ENCODE measurements around the gene SCN7A. TPM values are rescaled to one million over a fixed set of nuclear protein-coding genes. Genes with fewer than 3 reads are reported as not detected.

The SCN7A gene
- total RNA-seq, 1 experiment from 2014 or later: 0.17 TPM

DNA sequence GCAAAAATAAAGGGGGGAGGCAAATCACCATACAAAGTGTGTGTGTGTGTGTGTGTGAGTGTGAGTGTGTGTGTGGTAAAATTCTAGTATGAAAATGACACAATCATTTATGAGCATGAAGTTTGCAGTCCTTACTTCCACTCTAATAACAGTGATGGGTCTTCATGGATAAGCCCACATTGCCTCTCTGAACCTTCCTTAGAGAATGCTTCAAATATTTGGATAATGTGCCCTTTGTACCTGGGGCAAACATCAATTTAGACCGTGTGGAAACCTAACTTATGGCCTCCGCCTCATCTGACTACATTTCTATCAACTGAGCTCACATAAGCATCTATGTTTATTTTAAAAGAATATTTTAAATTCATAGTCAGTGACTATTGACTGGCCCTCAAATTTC is 122.0 kb downstream of the SCN7A start (continued):
- TF ChIP-seq, protein P1, sequence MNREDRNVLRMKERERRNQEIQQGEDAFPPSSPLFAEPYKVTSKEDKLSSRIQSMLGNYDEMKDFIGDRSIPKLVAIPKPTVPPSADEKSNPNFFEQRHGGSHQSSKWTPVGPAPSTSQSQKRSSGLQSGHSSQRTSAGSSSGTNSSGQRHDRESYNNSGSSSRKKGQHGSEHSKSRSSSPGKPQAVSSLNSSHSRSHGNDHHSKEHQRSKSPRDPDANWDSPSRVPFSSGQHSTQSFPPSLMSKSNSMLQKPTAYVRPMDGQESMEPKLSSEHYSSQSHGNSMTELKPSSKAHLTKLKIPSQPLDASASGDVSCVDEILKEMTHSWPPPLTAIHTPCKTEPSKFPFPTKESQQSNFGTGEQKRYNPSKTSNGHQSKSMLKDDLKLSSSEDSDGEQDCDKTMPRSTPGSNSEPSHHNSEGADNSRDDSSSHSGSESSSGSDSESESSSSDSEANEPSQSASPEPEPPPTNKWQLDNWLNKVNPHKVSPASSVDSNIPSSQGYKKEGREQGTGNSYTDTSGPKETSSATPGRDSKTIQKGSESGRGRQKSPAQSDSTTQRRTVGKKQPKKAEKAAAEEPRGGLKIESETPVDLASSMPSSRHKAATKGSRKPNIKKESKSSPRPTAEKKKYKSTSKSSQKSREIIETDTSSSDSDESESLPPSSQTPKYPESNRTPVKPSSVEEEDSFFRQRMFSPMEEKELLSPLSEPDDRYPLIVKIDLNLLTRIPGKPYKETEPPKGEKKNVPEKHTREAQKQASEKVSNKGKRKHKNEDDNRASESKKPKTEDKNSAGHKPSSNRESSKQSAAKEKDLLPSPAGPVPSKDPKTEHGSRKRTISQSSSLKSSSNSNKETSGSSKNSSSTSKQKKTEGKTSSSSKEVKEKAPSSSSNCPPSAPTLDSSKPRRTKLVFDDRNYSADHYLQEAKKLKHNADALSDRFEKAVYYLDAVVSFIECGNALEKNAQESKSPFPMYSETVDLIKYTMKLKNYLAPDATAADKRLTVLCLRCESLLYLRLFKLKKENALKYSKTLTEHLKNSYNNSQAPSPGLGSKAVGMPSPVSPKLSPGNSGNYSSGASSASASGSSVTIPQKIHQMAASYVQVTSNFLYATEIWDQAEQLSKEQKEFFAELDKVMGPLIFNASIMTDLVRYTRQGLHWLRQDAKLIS (CRISPR knock-in tag; IDR thresholded peaks at IDR 0.05; ENCODE audit: borderline replicate concordance): no peak
- TF ChIP-seq, protein P2, sequence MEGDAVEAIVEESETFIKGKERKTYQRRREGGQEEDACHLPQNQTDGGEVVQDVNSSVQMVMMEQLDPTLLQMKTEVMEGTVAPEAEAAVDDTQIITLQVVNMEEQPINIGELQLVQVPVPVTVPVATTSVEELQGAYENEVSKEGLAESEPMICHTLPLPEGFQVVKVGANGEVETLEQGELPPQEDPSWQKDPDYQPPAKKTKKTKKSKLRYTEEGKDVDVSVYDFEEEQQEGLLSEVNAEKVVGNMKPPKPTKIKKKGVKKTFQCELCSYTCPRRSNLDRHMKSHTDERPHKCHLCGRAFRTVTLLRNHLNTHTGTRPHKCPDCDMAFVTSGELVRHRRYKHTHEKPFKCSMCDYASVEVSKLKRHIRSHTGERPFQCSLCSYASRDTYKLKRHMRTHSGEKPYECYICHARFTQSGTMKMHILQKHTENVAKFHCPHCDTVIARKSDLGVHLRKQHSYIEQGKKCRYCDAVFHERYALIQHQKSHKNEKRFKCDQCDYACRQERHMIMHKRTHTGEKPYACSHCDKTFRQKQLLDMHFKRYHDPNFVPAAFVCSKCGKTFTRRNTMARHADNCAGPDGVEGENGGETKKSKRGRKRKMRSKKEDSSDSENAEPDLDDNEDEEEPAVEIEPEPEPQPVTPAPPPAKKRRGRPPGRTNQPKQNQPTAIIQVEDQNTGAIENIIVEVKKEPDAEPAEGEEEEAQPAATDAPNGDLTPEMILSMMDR (IDR thresholded peaks at IDR 0.05): no peak
- TF ChIP-seq FOXJ3 (CRISPR knock-in tag; IDR thresholded peaks at IDR 0.05; ENCODE audit: borderline replicate concordance): no peak
- TF ChIP-seq IRF2 (CRISPR knock-in tag; IDR thresholded peaks at IDR 0.05; ENCODE audit: borderline replicate concordance, low read depth): no peak
- TF ChIP-seq, protein P3, sequence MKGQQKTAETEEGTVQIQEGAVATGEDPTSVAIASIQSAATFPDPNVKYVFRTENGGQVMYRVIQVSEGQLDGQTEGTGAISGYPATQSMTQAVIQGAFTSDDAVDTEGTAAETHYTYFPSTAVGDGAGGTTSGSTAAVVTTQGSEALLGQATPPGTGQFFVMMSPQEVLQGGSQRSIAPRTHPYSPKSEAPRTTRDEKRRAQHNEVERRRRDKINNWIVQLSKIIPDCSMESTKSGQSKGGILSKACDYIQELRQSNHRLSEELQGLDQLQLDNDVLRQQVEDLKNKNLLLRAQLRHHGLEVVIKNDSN (CRISPR knock-in tag; IDR thresholded peaks at IDR 0.05): no peak

DNA sequence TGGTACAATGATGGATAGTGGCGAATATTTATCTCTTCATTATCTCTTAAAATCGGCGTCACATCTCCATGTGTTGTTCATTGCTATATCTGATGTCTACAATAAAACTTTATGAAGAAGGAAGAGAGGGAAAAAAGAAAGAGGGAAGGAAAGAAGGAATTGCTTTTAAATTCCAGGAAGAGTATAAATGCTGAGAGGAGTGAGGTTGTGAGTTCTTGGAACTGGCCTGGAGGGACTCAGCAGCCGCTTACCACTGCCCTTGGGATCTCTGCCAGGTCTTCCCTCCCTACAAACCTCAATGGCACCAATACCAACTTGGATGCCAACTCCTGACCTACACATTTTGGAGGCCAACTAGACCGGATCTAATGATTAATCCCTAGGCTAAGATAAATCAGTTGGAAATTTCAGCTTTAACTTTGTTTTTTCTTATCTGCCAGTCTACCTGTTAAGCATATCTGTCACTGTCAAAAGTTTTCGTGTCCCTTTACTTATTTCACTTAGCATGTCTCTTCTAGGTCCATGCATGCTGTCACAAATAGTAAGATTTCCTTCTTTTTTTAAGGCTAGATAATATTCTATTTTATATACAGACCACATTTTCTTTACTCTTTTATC is 128.1 kb downstream of the SCN7A start:
- ChIA-PET POLR2A (no interaction called here), CTCF (no interaction called here)
- Mint-ChIP-seq H3K27me3 (ENCODE audit: low read depth) (no peaks in the 10 kb centered on the region), H3K4me1 (peaks cover 9% of the 10 kb centered on the region), H3K4me3 (no peak overlapping the region), H3K9me3 (no peaks in the 10 kb centered on the region), H3K36me3 (no peaks in the 10 kb centered on the region), H3K27ac (no peak overlapping the region)
- TF ChIP-seq, protein P4, sequence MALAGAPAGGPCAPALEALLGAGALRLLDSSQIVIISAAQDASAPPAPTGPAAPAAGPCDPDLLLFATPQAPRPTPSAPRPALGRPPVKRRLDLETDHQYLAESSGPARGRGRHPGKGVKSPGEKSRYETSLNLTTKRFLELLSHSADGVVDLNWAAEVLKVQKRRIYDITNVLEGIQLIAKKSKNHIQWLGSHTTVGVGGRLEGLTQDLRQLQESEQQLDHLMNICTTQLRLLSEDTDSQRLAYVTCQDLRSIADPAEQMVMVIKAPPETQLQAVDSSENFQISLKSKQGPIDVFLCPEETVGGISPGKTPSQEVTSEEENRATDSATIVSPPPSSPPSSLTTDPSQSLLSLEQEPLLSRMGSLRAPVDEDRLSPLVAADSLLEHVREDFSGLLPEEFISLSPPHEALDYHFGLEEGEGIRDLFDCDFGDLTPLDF (CRISPR knock-in tag; IDR thresholded peaks at IDR 0.05): no peak
- no peak for TF ChIP-seq GRHL2 (CRISPR knock-in tag; IDR thresholded peaks at IDR 0.05; ENCODE audit: insufficient replicate concordance, severe bottlenecking)
- no peak for TF ChIP-seq ZNF671 (CRISPR knock-in tag; IDR thresholded peaks at IDR 0.05)
- TF ChIP-seq, protein P3 (CRISPR knock-in tag; IDR thresholded peaks at IDR 0.05): no peak
- 0 out of 2 replicates have a peak, but pooled peaks have one; percentile 22 for ATAC-seq
- DNase-seq (ENCODE audit: low spot score): no peak

DNA sequence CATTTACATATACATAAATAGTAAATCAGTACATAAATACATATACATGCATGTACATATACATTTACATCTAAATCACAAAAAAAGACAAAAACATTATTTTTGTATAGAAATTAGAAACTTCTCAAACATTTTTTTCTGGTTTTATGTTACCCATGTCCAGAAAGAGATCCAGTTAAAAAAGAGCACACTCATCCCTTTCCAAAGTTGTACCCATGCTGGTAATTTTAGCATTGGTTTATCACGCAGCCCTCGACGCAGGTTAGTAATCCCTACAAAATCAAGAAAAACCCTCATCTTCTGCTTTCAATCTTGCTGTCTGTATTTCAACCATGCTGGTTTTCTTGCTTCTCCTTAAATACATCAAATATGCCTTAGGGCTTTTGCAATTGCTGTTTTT is 128.8 kb downstream of the SCN7A start:
- Mint-ChIP-seq H3K27me3 (ENCODE audit: low read depth) (no peaks in the 10 kb centered on the region), H3K4me3 (no peak overlapping the region), H3K36me3 (no peaks in the 10 kb centered on the region), H3K4me1 (peaks cover 9% of the 10 kb centered on the region), H3K27ac (no peak overlapping the region), H3K9me3 (no peaks in the 10 kb centered on the region)
- CTCF ChIA-PET: no interaction called here
- ATAC-seq (no peak), DNase-seq (ENCODE audit: low spot score) (no peak)
- POLR2A ChIA-PET: no interaction called here
- no peak for TF ChIP-seq MYBL2 (CRISPR knock-in tag; IDR thresholded peaks at IDR 0.05)
- TF ChIP-seq, protein P5, sequence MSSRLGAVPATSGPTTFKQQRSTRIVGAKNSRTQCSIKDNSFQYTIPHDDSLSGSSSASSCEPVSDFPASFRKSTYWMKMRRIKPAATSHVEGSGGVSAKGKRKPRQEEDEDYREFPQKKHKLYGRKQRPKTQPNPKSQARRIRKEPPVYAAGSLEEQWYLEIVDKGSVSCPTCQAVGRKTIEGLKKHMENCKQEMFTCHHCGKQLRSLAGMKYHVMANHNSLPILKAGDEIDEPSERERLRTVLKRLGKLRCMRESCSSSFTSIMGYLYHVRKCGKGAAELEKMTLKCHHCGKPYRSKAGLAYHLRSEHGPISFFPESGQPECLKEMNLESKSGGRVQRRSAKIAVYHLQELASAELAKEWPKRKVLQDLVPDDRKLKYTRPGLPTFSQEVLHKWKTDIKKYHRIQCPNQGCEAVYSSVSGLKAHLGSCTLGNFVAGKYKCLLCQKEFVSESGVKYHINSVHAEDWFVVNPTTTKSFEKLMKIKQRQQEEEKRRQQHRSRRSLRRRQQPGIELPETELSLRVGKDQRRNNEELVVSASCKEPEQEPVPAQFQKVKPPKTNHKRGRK (CRISPR knock-in tag; IDR thresholded peaks at IDR 0.05; ENCODE audit: borderline replicate concordance): no peak
- TF ChIP-seq, protein P6, sequence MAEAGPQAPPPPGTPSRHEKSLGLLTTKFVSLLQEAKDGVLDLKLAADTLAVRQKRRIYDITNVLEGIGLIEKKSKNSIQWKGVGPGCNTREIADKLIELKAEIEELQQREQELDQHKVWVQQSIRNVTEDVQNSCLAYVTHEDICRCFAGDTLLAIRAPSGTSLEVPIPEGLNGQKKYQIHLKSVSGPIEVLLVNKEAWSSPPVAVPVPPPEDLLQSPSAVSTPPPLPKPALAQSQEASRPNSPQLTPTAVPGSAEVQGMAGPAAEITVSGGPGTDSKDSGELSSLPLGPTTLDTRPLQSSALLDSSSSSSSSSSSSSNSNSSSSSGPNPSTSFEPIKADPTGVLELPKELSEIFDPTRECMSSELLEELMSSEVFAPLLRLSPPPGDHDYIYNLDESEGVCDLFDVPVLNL (CRISPR knock-in tag; IDR thresholded peaks at IDR 0.05; ENCODE audit: borderline replicate concordance, low read depth): no peak
- TF ChIP-seq, protein P7, sequence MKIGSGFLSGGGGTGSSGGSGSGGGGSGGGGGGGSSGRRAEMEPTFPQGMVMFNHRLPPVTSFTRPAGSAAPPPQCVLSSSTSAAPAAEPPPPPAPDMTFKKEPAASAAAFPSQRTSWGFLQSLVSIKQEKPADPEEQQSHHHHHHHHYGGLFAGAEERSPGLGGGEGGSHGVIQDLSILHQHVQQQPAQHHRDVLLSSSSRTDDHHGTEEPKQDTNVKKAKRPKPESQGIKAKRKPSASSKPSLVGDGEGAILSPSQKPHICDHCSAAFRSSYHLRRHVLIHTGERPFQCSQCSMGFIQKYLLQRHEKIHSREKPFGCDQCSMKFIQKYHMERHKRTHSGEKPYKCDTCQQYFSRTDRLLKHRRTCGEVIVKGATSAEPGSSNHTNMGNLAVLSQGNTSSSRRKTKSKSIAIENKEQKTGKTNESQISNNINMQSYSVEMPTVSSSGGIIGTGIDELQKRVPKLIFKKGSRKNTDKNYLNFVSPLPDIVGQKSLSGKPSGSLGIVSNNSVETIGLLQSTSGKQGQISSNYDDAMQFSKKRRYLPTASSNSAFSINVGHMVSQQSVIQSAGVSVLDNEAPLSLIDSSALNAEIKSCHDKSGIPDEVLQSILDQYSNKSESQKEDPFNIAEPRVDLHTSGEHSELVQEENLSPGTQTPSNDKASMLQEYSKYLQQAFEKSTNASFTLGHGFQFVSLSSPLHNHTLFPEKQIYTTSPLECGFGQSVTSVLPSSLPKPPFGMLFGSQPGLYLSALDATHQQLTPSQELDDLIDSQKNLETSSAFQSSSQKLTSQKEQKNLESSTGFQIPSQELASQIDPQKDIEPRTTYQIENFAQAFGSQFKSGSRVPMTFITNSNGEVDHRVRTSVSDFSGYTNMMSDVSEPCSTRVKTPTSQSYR (CRISPR knock-in tag; IDR thresholded peaks at IDR 0.05): no peak
- TF ChIP-seq ZNF423 (CRISPR knock-in tag; IDR thresholded peaks at IDR 0.05): no peak
- TF ChIP-seq, protein P8, sequence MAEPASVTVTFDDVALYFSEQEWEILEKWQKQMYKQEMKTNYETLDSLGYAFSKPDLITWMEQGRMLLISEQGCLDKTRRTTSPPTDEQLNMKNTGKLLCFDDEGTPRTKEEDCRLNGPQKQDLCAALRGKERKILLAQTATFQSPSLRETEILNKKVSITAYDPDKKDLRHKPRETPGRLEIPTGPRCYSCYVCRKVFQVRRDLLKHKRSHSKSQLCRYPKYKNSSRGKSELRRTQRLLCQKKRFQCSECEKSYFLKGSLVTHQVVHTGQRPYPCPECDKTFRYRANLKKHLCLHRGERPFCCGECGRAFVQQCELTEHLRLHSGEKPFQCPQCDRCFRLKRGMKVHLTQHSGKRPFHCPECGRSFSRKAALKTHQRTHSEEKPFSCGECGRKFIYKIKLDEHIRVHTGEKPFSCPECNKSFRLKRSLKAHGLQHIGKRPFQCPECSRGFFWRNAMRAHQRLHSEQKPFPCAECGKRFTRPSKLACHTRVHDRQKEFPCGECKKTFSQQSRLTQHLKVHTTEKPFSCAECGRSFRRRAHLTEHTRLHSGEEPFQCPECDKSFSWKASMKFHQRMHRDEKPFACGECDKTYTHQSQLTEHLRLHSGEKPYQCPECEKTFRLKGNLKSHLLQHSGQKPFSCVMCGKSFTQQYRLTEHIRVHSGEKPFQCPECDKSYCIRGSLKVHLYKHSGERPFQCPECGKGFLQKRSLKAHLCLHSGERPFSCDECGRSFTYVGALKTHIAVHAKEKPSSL (CRISPR knock-in tag; conservative IDR thresholded peaks at IDR 0.05): no peak

Data from WTC11 (cell line).